Ishikawa (cell line): Measurements from ENCODE around the gene SCFD1.

Experiments used
- CREB1 ChIP-seq: IDR thresholded peaks from 2 replicates; pipeline ENCODE4 v1.6.1; 2012; ENCODE audit warnings: low read depth
- EGR1 ChIP-seq: IDR thresholded peaks from 2 replicates; pipeline ENCODE4 v1.6.1; 2012
- EP300 ChIP-seq: IDR thresholded peaks from 2 replicates; pipeline ENCODE4 v1.6.1; 2012; ENCODE audit warnings: borderline replicate concordance
- FOXM1 ChIP-seq: IDR thresholded peaks from 2 replicates; pipeline ENCODE4 v1.6.1; 2012; ENCODE audit warnings: low read depth, borderline replicate concordance
- MAX ChIP-seq: IDR thresholded peaks from 2 replicates; pipeline ENCODE4 v1.6.1; 2012
- RAD21 ChIP-seq: IDR thresholded peaks from 2 replicates; pipeline ENCODE4 v1.6.1; 2012; ENCODE audit warnings: low read depth
- REST ChIP-seq: IDR thresholded peaks from 2 replicates; pipeline ENCODE4 v1.6.1; 2012; ENCODE audit warnings: low read depth, mild to moderate bottlenecking
- TAF1 ChIP-seq: IDR thresholded peaks from 2 replicates; pipeline ENCODE4 v1.6.1; 2012; ENCODE audit warnings: low read depth, mild to moderate bottlenecking
- TCF12 ChIP-seq: IDR thresholded peaks from 2 replicates; pipeline ENCODE4 v1.6.1; 2012; ENCODE audit warnings: low read depth
- TEAD4 ChIP-seq: IDR thresholded peaks from 2 replicates; pipeline ENCODE4 v1.6.1; 2012
- USF1 ChIP-seq: IDR thresholded peaks from 2 replicates; pipeline ENCODE4 v1.6.1; 2012

GRCh38 chr14:30678926-30679431, 56.9 kb downstream of the SCFD1 start:
- TF ChIP-seq MAX (no peak), CREB1 (no peak), FOXM1 (no peak), TCF12 (no peak), USF1 (no peak), EP300 (no peak), REST (no peak), RAD21 (no peak), TEAD4 (no peak), TAF1 (no peak), EGR1 (no peak)
